WTC11 (cell line): ENCODE measurements around the gene VWA3B. TPM values are rescaled to one million over a fixed set of nuclear protein-coding genes. Genes with fewer than 3 reads are reported as not detected.
A peak's percentile ranks its signal among the peaks of the same experiment; 100 is the strongest.

Source experiments
- ATAC-seq: fragments of 200-7000 bp; cut with Tn5 transposase; 2 replicates; pipeline ENCODE4 v1.10.0; 2021; ENCODE audit warnings: mild to moderate bottlenecking, moderate library complexity
- CTCF ChIA-PET: fragments of 300-600 bp; sonication (Branson Sonifier 250); formaldehyde crosslinking; loops from one replicate; lab custom pipeline; 2021; ENCODE audit warnings: antibody characterized with exemption; lab: Charles Lee
- POLR2A ChIA-PET: fragments of 350-600 bp; sonication (Branson Sonifier 250); formaldehyde crosslinking; loops from one replicate; lab custom pipeline; 2021; ENCODE audit warnings: antibody characterized with exemption; lab: Charles Lee
- DNase-seq: peaks from one replicate; pipeline ENCODE4 v3.0.0; 2021; ENCODE audit warnings: low spot score
- H3K27ac Mint-ChIP-seq: 2 replicates; pipeline ENCODE4 v1.8.0; 2021; ENCODE audit warnings: mixed read lengths
- H3K27me3 Mint-ChIP-seq: 2 replicates; pipeline ENCODE4 v1.8.0; 2021; ENCODE audit warnings: low read depth, mild to moderate bottlenecking, moderate library complexity, mixed read lengths
- H3K36me3 Mint-ChIP-seq: 2 replicates; pipeline ENCODE4 v1.8.0; 2021; ENCODE audit warnings: mixed read lengths
- H3K4me1 Mint-ChIP-seq: 2 replicates; pipeline ENCODE4 v1.8.0; 2022; ENCODE audit warnings: mixed read lengths
- H3K4me3 Mint-ChIP-seq: 2 replicates; pipeline ENCODE4 v1.8.0; 2021; ENCODE audit warnings: mild to moderate bottlenecking, moderate library complexity, mixed read lengths
- H3K9me3 Mint-ChIP-seq: 2 replicates; pipeline ENCODE4 v1.8.0; 2021; ENCODE audit warnings: mixed read lengths
- AFF4 ChIP-seq: sonication (generic); formaldehyde crosslinking; IDR thresholded peaks from 2 replicates; pipeline ENCODE4 v1.8.1; 2023; ENCODE audit warnings: mild to moderate bottlenecking, missing genetic modification reagents, borderline replicate concordance
- ARID4B ChIP-seq: sonication (generic); formaldehyde crosslinking; IDR thresholded peaks from 2 replicates; pipeline ENCODE4 v1.8.0; 2023; ENCODE audit warnings: missing genetic modification reagents, mild to moderate bottlenecking, borderline replicate concordance
- GRHL2 ChIP-seq: fragments of 250-450 bp; sonication (Bioruptor Pico); IDR thresholded peaks from 2 replicates; pipeline ENCODE4 v1.8.0; 2022; ENCODE audit warnings: mild to moderate bottlenecking, moderate library complexity; ENCODE audit not compliant: insufficient replicate concordance, severe bottlenecking
- KAT7 ChIP-seq: sonication (generic); formaldehyde crosslinking; IDR thresholded peaks from 2 replicates; pipeline ENCODE4 v1.8.1; 2023; ENCODE audit warnings: missing genetic modification reagents, mild to moderate bottlenecking, borderline replicate concordance
- NFE2L1 ChIP-seq: sonication (generic); formaldehyde crosslinking; IDR thresholded peaks from 2 replicates; pipeline ENCODE4 v1.8.1; 2023; ENCODE audit warnings: missing genetic modification reagents
- PREB ChIP-seq: sonication (generic); formaldehyde crosslinking; IDR thresholded peaks from 2 replicates; pipeline ENCODE4 v1.8.1; 2022; ENCODE audit warnings: mild to moderate bottlenecking, missing genetic modification reagents, moderate library complexity, borderline replicate concordance
- PRRX2 ChIP-seq: fragments of 250-450 bp; sonication (Bioruptor Pico); IDR thresholded peaks from 2 replicates; pipeline ENCODE4 v1.8.0; 2021; ENCODE audit warnings: mild to moderate bottlenecking
- STAT6 ChIP-seq: sonication (generic); formaldehyde crosslinking; conservative IDR thresholded peaks from 2 replicates; pipeline ENCODE4 v1.8.1; 2023; ENCODE audit warnings: mild to moderate bottlenecking, low read depth, missing genetic modification reagents, moderate library complexity
- TP53 ChIP-seq: sonication (generic); formaldehyde crosslinking; IDR thresholded peaks from 2 replicates; pipeline ENCODE4 v1.8.1; 2023; ENCODE audit warnings: mild to moderate bottlenecking, missing genetic modification reagents
- ZBTB21 ChIP-seq: sonication (generic); formaldehyde crosslinking; IDR thresholded peaks from 2 replicates; pipeline ENCODE4 v1.8.1; 2023; ENCODE audit warnings: mild to moderate bottlenecking, missing genetic modification reagents, borderline replicate concordance
- ZNF263 ChIP-seq: sonication (generic); formaldehyde crosslinking; IDR thresholded peaks from 2 replicates; pipeline ENCODE4 v1.8.1; 2022; ENCODE audit warnings: low read depth, mild to moderate bottlenecking, moderate library complexity, missing genetic modification reagents
- ZNF396 ChIP-seq: fragments of 250-450 bp; sonication (Bioruptor Pico); IDR thresholded peaks from 2 replicates; pipeline ENCODE4 v1.8.0; 2021; ENCODE audit warnings: mild to moderate bottlenecking, moderate library complexity, borderline replicate concordance
- ZNF425 ChIP-seq: fragments of 250-450 bp; sonication (Bioruptor Pico); conservative IDR thresholded peaks from 2 replicates; pipeline ENCODE4 v1.9.0; 2021; ENCODE audit warnings: mild to moderate bottlenecking
- total RNA-seq: library from RNA; stranded (reverse); gene quantifications from 3 replicates; pipeline ENCODE4 v1.2.3, GENCODE V29; 2021

The VWA3B gene
- total RNA-seq, 1 experiment from 2014 or later, result not detected

- DNase-seq (no peak), ATAC-seq (peak; percentile 41)
- CTCF ChIA-PET, result interaction anchor here (0.8 kb wide), 1 partner anchor 127 kb away, joined by 3 read pairs; no protein-coding TSS in a partner anchor
- TF ChIP-seq AFF4 (CRISPR knock-in tag) (no peak), TP53 (CRISPR knock-in tag) (no peak), ZNF425 (no peak), PREB (CRISPR knock-in tag) (no peak)
- H3K27me3 Mint-ChIP-seq, result no peaks in the 10 kb centered on the region; the same call in 1 of the 2 replicates
- H3K36me3 Mint-ChIP-seq, result peaks cover 2% of the 10 kb centered on the region
- POLR2A ChIA-PET, result interaction anchor here (0.6 to 1.3 kb wide), 3 partner anchors 10 to 789 kb away, joined by 4 to 7 read pairs (median 5); no protein-coding TSS in a partner anchor
- peaks cover 7% of the 10 kb centered on the region; the same call in 1 of the 2 replicates for H3K4me1 Mint-ChIP-seq
- H3K4me3 Mint-ChIP-seq, result no peak overlapping the region
- no peak overlapping the region for H3K27ac Mint-ChIP-seq
- H3K9me3 Mint-ChIP-seq, result peaks cover 29% of the 10 kb centered on the region
Measured at GRCh38 chr2:98142106-98142791, 55.3 kb downstream of the VWA3B start.

GRCh38 chr2:98145070-98145469 is 58.1 kb downstream of the VWA3B start:
- peaks cover 2% of the 10 kb centered on the region; the same call in 1 of the 2 replicates for H3K36me3 Mint-ChIP-seq
- no peaks in the 10 kb centered on the region; the same call in 1 of the 2 replicates for H3K27me3 Mint-ChIP-seq
- H3K4me1 Mint-ChIP-seq, result peaks cover 7% of the 10 kb centered on the region; the same call in 1 of the 2 replicates
- DNase-seq (no peak), ATAC-seq (no peak)
- no peak overlapping the region for H3K4me3 Mint-ChIP-seq
- H3K27ac Mint-ChIP-seq, result no peak overlapping the region
- ChIA-PET POLR2A (no interaction called here), CTCF (no interaction called here)
- peaks cover 29% of the 10 kb centered on the region for H3K9me3 Mint-ChIP-seq
- TF ChIP-seq STAT6, result no peak
- TF ChIP-seq ZNF263 (CRISPR knock-in tag), result no peak
- TF ChIP-seq ZBTB21 (CRISPR knock-in tag), result no peak
- TF ChIP-seq ZNF396 (CRISPR knock-in tag), result no peak
- no peak for TF ChIP-seq NFE2L1 (CRISPR knock-in tag)
- no peak for TF ChIP-seq PRRX2 (CRISPR knock-in tag)
- no peak for TF ChIP-seq GRHL2 (CRISPR knock-in tag)
- no peak for TF ChIP-seq ARID4B (CRISPR knock-in tag)
- TF ChIP-seq KAT7 (CRISPR knock-in tag), result no peak
- no peak for TF ChIP-seq ZNF425
